IMR-90 (cell line): Measurements from ENCODE around the gene MRPL38. TPM values are rescaled to one million over a fixed set of nuclear protein-coding genes. Genes with fewer than 3 reads are reported as not detected.

Experiments
- ATAC-seq: fragments of 200-7000 bp; cut with Tn5 transposase; 2 replicates; pipeline ENCODE4 v1.9.1; 2020; ENCODE audit warnings: low read depth, mild to moderate bottlenecking, moderate library complexity
- BruUV-seq: library from RNA; stranded (reverse); fragments of 400-500 nt; replicated peaks from 2 replicates; lab custom pipeline; 2021; lab: Mats Ljungman, UMichigan
- CTCF ChIA-PET: fragments of 300-600 bp; formaldehyde crosslinking; extraction: SDS; loops from one replicate; lab custom pipeline; 2021; ENCODE audit warnings: antibody characterized with exemption; lab: Yijun Ruan, JAX
- POLR2A ChIA-PET: fragments of 300-600 bp; sonication (Branson Sonifier 250); formaldehyde crosslinking; loops from one replicate; lab custom pipeline; 2022; ENCODE audit warnings: antibody characterized with exemption; ENCODE audit not compliant: unreplicated experiment; lab: Charles Lee
- DNase-seq: peaks from one replicate; pipeline ENCODE4 v3.0.0; 2013
- H2AFZ ChIP-seq: replicated peaks from 2 replicates; pipeline ENCODE3; 2013; ENCODE audit warnings: low read length, mild to moderate bottlenecking; ENCODE audit not compliant: poor library complexity
- H2AK5ac ChIP-seq: 2 replicates; pipeline ENCODE4 v1.6.1; 2013; ENCODE audit warnings: low read depth, low read length, inconsistent platforms
- H2AK9ac ChIP-seq: replicated peaks from 2 replicates; pipeline ENCODE3; 2013; ENCODE audit warnings: mild to moderate bottlenecking, low read depth, low read length, moderate library complexity; ENCODE audit not compliant: poor library complexity
- H2BK120ac ChIP-seq: 2 replicates; pipeline ENCODE4 v1.6.1; 2013; ENCODE audit warnings: low read depth, low read length, inconsistent platforms
- H2BK15ac ChIP-seq: 3 replicates; pipeline ENCODE4 v1.6.1; 2013; ENCODE audit warnings: low read depth, low read length, inconsistent platforms
- H2BK20ac ChIP-seq: 2 replicates; pipeline ENCODE4 v1.6.1; 2013; ENCODE audit warnings: low read depth, mild to moderate bottlenecking, inconsistent platforms, low read length, moderate library complexity
- H2BK5ac ChIP-seq: 2 replicates; pipeline ENCODE4 v1.6.1; 2013; ENCODE audit warnings: mild to moderate bottlenecking, low read depth, low read length, inconsistent platforms; ENCODE audit not compliant: poor library complexity, severe bottlenecking
- H3K14ac ChIP-seq: replicated peaks from 2 replicates; pipeline ENCODE4 v1.6.1; 2013; ENCODE audit warnings: low read depth, low read length, inconsistent platforms
- H3K18ac ChIP-seq: 2 replicates; pipeline ENCODE4 v1.6.1; 2013; ENCODE audit warnings: low read depth, low read length, control low read depth
- H3K23ac ChIP-seq: 2 replicates; pipeline ENCODE4 v1.6.1; 2013; ENCODE audit warnings: low read depth, low read length, inconsistent platforms
- H3K27ac ChIP-seq: 2 replicates; pipeline ENCODE4 v1.5.1; 2013; ENCODE audit warnings: mild to moderate bottlenecking, control low read depth, low read length; ENCODE audit not compliant: insufficient read depth
- H3K27me3 ChIP-seq: 2 replicates; pipeline ENCODE4 v1.6.1; 2013; ENCODE audit warnings: low read length; ENCODE audit not compliant: control insufficient read depth, insufficient read depth
- H3K36me3 ChIP-seq: 2 replicates; pipeline ENCODE4 v1.6.1; 2013; ENCODE audit warnings: low read length, mixed read lengths; ENCODE audit not compliant: control insufficient read depth, insufficient read depth
- H3K4ac ChIP-seq: 2 replicates; pipeline ENCODE4 v1.6.1; 2013; ENCODE audit warnings: low read depth, low read length, inconsistent platforms
- H3K4me1 ChIP-seq: 2 replicates; pipeline ENCODE4 v1.6.1; 2013; ENCODE audit warnings: low read length, mixed read lengths; ENCODE audit not compliant: control insufficient read depth, insufficient read depth
- H3K4me2 ChIP-seq: 2 replicates; pipeline ENCODE4 v1.6.1; 2013; ENCODE audit warnings: low read depth, mild to moderate bottlenecking, control low read depth, low read length, moderate library complexity
- H3K4me3 ChIP-seq: 2 replicates; pipeline ENCODE4 v1.5.1; 2013; ENCODE audit warnings: low read depth, mild to moderate bottlenecking, control low read depth, low read length, moderate library complexity; ENCODE audit not compliant: insufficient read depth
- H3K56ac ChIP-seq: 2 replicates; pipeline ENCODE4 v1.6.1; 2013; ENCODE audit warnings: low read length, inconsistent platforms; ENCODE audit not compliant: insufficient read depth; ENCODE audit errors: extremely low read depth
- H3K79me1 ChIP-seq, 2 experiments: 2 replicates each; pipeline ENCODE4 v1.6.1; 2013; ENCODE audit warnings: low read length in 2 of 2, inconsistent platforms in 1 of 2, low read depth in 1 of 2
- H3K9ac ChIP-seq: 2 replicates; pipeline ENCODE4 v1.6.1; 2013; ENCODE audit warnings: low read depth, low read length, control low read depth
- H3K9me1 ChIP-seq: 2 replicates; pipeline ENCODE4 v1.6.1; 2013; ENCODE audit warnings: low read length, inconsistent platforms; ENCODE audit not compliant: insufficient read depth
- H3K9me3 ChIP-seq: 2 replicates; pipeline ENCODE4 v1.6.1; 2013; ENCODE audit warnings: low read length; ENCODE audit not compliant: control insufficient read depth, insufficient read depth
- H4K20me1 ChIP-seq: 2 replicates; pipeline ENCODE4 v1.6.1; 2013; ENCODE audit warnings: low read length, inconsistent platforms; ENCODE audit not compliant: insufficient read depth
- H4K5ac ChIP-seq: 2 replicates; pipeline ENCODE4 v1.6.1; 2013; ENCODE audit warnings: mild to moderate bottlenecking, low read depth, low read length, control low read depth
- H4K8ac ChIP-seq, 2 experiments: 2 replicates each; pipeline ENCODE4 v1.6.1; 2013; ENCODE audit warnings: low read depth in 2 of 2, low read length in 2 of 2, control low read depth in 1 of 2, inconsistent platforms in 1 of 2
- H4K91ac ChIP-seq: 2 replicates; pipeline ENCODE4 v1.6.1; 2013; ENCODE audit warnings: low read depth, low read length, inconsistent platforms; ENCODE audit not compliant: insufficient read depth
- CEBPB ChIP-seq: IDR thresholded peaks from 2 replicates; pipeline ENCODE4 v1.6.1; 2012; ENCODE audit warnings: low read depth, low read length, improper control_type of control experiment
- CHD1 ChIP-seq: IDR thresholded peaks from 2 replicates; pipeline ENCODE4 v1.6.1; 2012; ENCODE audit warnings: low read depth, low read length, improper control_type of control experiment
- CTCF ChIP-seq: conservative IDR thresholded peaks from 2 replicates; pipeline ENCODE4 v1.5.1; 2012; ENCODE audit warnings: mild to moderate bottlenecking, low read depth, low read length, improper control_type of control experiment
- ELK1 ChIP-seq: fragments of 150-350 bp; IDR thresholded peaks from 2 replicates; pipeline ENCODE4 v1.6.1; 2016; ENCODE audit warnings: low read depth, mild to moderate bottlenecking, low read length, moderate library complexity, borderline replicate concordance
- MAFK ChIP-seq: IDR thresholded peaks from 2 replicates; pipeline ENCODE4 v1.6.1; 2012; ENCODE audit warnings: low read depth, low read length, improper control_type of control experiment
- MAZ ChIP-seq: IDR thresholded peaks from 2 replicates; pipeline ENCODE4 v1.6.1; 2012; ENCODE audit warnings: low read depth, mild to moderate bottlenecking, low read length, improper control_type of control experiment, moderate library complexity, borderline replicate concordance
- NFE2L2 ChIP-seq: fragments of 150-350 bp; IDR thresholded peaks from 2 replicates; pipeline ENCODE4 v1.6.1; 2016; ENCODE audit warnings: low read depth, mild to moderate bottlenecking, low read length
- RCOR1 ChIP-seq: IDR thresholded peaks from 2 replicates; pipeline ENCODE4 v1.6.1; 2012; ENCODE audit warnings: mild to moderate bottlenecking, low read length, improper control_type of control experiment; ENCODE audit not compliant: insufficient replicate concordance
- RFX5 ChIP-seq: IDR thresholded peaks from 2 replicates; pipeline ENCODE4 v1.8.0; 2012; ENCODE audit warnings: low read depth, mild to moderate bottlenecking, low read length, moderate library complexity
- WGBS, 2 experiments: methylation state at CpG; one replicate each; pipeline versions ENCODE4 v1.1.5 to v1.1.7; 2013; ENCODE audit warnings: missing lambda C conversion rate in 2 of 2; ENCODE audit not compliant: insufficient read length in 1 of 2; ENCODE audit errors: extremely low coverage in 2 of 2; 5-methylcytosine and 5-hydroxymethylcytosine counted together
- dilution Hi-C: fragments of 300-500 bp; cut with HindIII; formaldehyde crosslinking; loops from one replicate; pipeline ENCODE4 v1.14.3; 2018; ENCODE audit warnings: low sequenced_read_pairs; ENCODE audit not compliant: unreplicated experiment
- in situ Hi-C: fragments of 300-500 bp; cut with MboI; formaldehyde crosslinking; loops from 3 replicates; pipeline ENCODE4 v1.14.3; 2019; ENCODE audit warnings: low sequenced_read_pairs, inconsistent platforms, mixed read lengths
- intact Hi-C: fragments of 100-400 bp; cut with micrococcal nuclease; formaldehyde crosslinking; loops from 2 replicates; pipeline ENCODE4 v1.10.0; 2022
- polyA plus RNA-seq, 3 experiments: library from polyadenylated mRNA; depleted of rRNA; stranded (reverse); fragments of >200 nt; gene quantifications; 2 replicates each; pipeline ENCODE4 v1.2.3, GENCODE V29; 2012; ENCODE audit warnings: low replicate concordance in 1 of 3
- total RNA-seq: library from RNA; depleted of rRNA; stranded (reverse); fragments of >200 nt; gene quantifications from 2 replicates; pipeline ENCODE4 v1.2.3, GENCODE V29; 2012

The MRPL38 gene
- total and polyA plus RNA-seq, 2 of the 4 experiments (the other 2 are of a cell fraction) = 13.3 to 42.5 TPM

GRCh38 chr17:75881678-75882454 lies 22.8 kb downstream of the MRPL38 start:
- Histone ChIP-seq H3K56ac (no peak overlapping the region), H4K5ac (no peak overlapping the region), H2BK5ac (no peak overlapping the region), H2BK20ac (no peak overlapping the region), H3K36me3 (no peaks in the 10 kb centered on the region), H2AK5ac (no peak overlapping the region), H3K9me1 (no peaks in the 10 kb centered on the region), H3K79me1 (peaks cover 0 to under 1% of the 10 kb centered on the region in 2 experiments; a peak in 1 of 4 replicates), H3K4me1 (peaks cover 3% of the 10 kb centered on the region), H2AFZ (no peak overlapping the region), H2BK15ac (no peak overlapping the region), H4K8ac (no peak overlapping the region), H3K27me3 (peaks cover 3% of the 10 kb centered on the region), H4K20me1 (peaks cover 2% of the 10 kb centered on the region; the same call in 1 of the 2 replicates), H3K4ac (no peak overlapping the region), H2AK9ac (no peak overlapping the region), H3K27ac (no peak overlapping the region), H3K9ac (no peak overlapping the region), H4K91ac (no peak overlapping the region), H3K4me3 (no peak overlapping the region), H3K9me3 (no peaks in the 10 kb centered on the region), H2BK120ac (no peak overlapping the region), H3K23ac (no peak overlapping the region), H3K4me2 (no peak overlapping the region), H3K18ac (no peak overlapping the region), H3K14ac (no peak overlapping the region)
- DNase-seq = no peak
- CTCF ChIA-PET = no interaction called here
- no peak for ATAC-seq
- 82% methylated on average over 6 of the region's 15 CpGs; no CpG with 5 or more reads in 1 of the 2 experiments for WGBS, 2 experiments
- intact Hi-C loops (no loop called here), dilution Hi-C loops (no loop called here), in situ Hi-C loops (no loop called here)
- TF ChIP-seq NFE2L2 (no peak), CHD1 (no peak), MAFK (no peak), RCOR1 (no peak), CEBPB (no peak), MAZ (no peak), RFX5 (no peak), ELK1 (no peak), CTCF (no peak)
- no TSS peak for BruUV-seq
- POLR2A ChIA-PET = interaction anchor here (1.0 kb wide), 1 partner anchor 102 kb away, joined by 3 read pairs; no protein-coding TSS in a partner anchor
